K562 (cell line): ENCODE data around the gene PHF21A. TPM values are rescaled to one million over a fixed set of nuclear protein-coding genes. Genes with fewer than 3 reads are reported as not detected.

Experiments used
- ATAC-seq: fragments of 200-7000 bp; cut with Tn5 transposase; 3 replicates; pipeline ENCODE4 v1.9.1; 2020; ENCODE audit warnings: moderate library complexity
- BruUV-seq: library from RNA; stranded (reverse); fragments of 400-500 nt; replicated peaks from 2 replicates; lab custom pipeline; 2021; lab: Mats Ljungman, UMichigan
- CTCF ChIA-PET: fragments of 300-600 bp; formaldehyde crosslinking; extraction: SDS; loops from one replicate; lab custom pipeline; 2021; ENCODE audit warnings: low intra/inter-chr PET ratio; lab: Yijun Ruan, JAX
- POLR2A ChIA-PET: fragments of 300-600, 350-650 bp; sonication (Branson Sonifier 250); formaldehyde crosslinking; extraction: SDS; loops from one replicate; lab custom pipeline; 2021; ENCODE audit warnings: antibody characterized with exemption, inconsistent platforms; lab: Yijun Ruan, JAX
- DNase-seq, 4 experiments: peaks; one replicate each; pipeline versions ENCODE4 v3.0.0 to v3.0.0-alpha.2; 2011 to 2018; ENCODE audit warnings: low spot score in 3 of 4, mixed read lengths in 3 of 4; ENCODE audit errors: extremely low read depth in 1 of 4
- FAIRE-seq: peaks from 2 replicates; lab custom pipeline; 2011; peaks lifted over from hg19 to GRCh38; lab: Jason Lieb, UNC
- H2AFZ ChIP-seq: 2 replicates; pipeline ENCODE4 v1.6.0; 2011; ENCODE audit warnings: low read depth, low read length, control low read depth, inconsistent platforms
- H3K27ac ChIP-seq: fragments of 200-600 bp; 3 replicates; pipeline ENCODE4 v1.8.0; 2011; ENCODE audit warnings: low read depth, mild to moderate bottlenecking, control low read depth, inconsistent platforms, low read length, moderate library complexity, mixed read lengths; ENCODE audit errors: extremely low read depth
- H3K27me3 ChIP-seq, 2 experiments: fragments of 300-600 bp in 1 of 2; 2 replicates in 1 of 2; 3 replicates in 1 of 2; pipeline versions ENCODE4 v1.6.0 to v1.8.0; 2011; ENCODE audit warnings: inconsistent platforms in 2 of 2, low read length in 2 of 2, mild to moderate bottlenecking in 1 of 2, mixed read lengths in 1 of 2, moderate library complexity in 1 of 2; ENCODE audit not compliant: control insufficient read depth in 2 of 2, insufficient read depth in 2 of 2
- H3K36me3 ChIP-seq: fragments of 300-600 bp; 3 replicates; pipeline ENCODE4 v1.8.0; 2011; ENCODE audit warnings: mild to moderate bottlenecking, low read length, inconsistent platforms; ENCODE audit not compliant: control insufficient read depth, insufficient read depth
- H3K4me1 ChIP-seq, 2 experiments: fragments of 200-600 bp in 1 of 2; replicated peaks in 1 of 2; 2 replicates in 1 of 2; 3 replicates in 1 of 2; pipeline versions ENCODE4 v1.5.1 to v1.8.0; 2011; ENCODE audit warnings: inconsistent platforms in 2 of 2, low read length in 2 of 2, mild to moderate bottlenecking in 1 of 2, mixed read lengths in 1 of 2, moderate library complexity in 1 of 2; ENCODE audit not compliant: control insufficient read depth in 2 of 2, insufficient read depth in 2 of 2
- H3K4me2 ChIP-seq: 2 replicates; pipeline ENCODE4 v1.6.1; 2011; ENCODE audit warnings: low read length, control low read depth, inconsistent platforms, mixed read lengths; ENCODE audit not compliant: insufficient read depth
- H3K4me3 ChIP-seq: fragments of 200-600 bp; sonication (generic), shearing (Covaris generic); 2 replicates; pipeline ENCODE4 v1.5.1; 2016; ENCODE audit warnings: control low read depth, inconsistent platforms
- H3K79me2 ChIP-seq: fragments of 200-600 bp; 3 replicates; pipeline ENCODE4 v1.8.0; 2011; ENCODE audit warnings: low read length, inconsistent platforms; ENCODE audit not compliant: control insufficient read depth, insufficient read depth
- H3K9ac ChIP-seq, 2 experiments: 2 replicates each; pipeline versions ENCODE4 v1.6.0 to v1.6.1; 2011; ENCODE audit warnings: low read depth in 2 of 2, low read length in 2 of 2, control low read depth in 1 of 2, inconsistent platforms in 1 of 2, mild to moderate bottlenecking in 1 of 2, mixed read lengths in 1 of 2; ENCODE audit not compliant: insufficient read depth in 1 of 2
- H3K9me1 ChIP-seq: one replicate; pipeline ENCODE4 v1.6.0; 2011; ENCODE audit warnings: inconsistent platforms, mild to moderate bottlenecking, low read length, moderate library complexity; ENCODE audit not compliant: control insufficient read depth, insufficient read depth
- H3K9me3 ChIP-seq: replicated peaks from 2 replicates; pipeline ENCODE4 v1.5.1; 2011; ENCODE audit warnings: low read depth, low read length, inconsistent platforms; ENCODE audit not compliant: control insufficient read depth, insufficient read depth
- H4K20me1 ChIP-seq: replicated peaks from 2 replicates; pipeline ENCODE4 v1.6.1; 2011; ENCODE audit warnings: low read length, inconsistent platforms, mixed read lengths; ENCODE audit not compliant: control insufficient read depth, insufficient read depth
- CSDE1 ChIP-seq, 2 experiments: fragments of 450-650 bp; IDR thresholded peaks; 2 replicates each; pipeline ENCODE4 v1.6.1; 2016; ENCODE audit warnings: mild to moderate bottlenecking in 1 of 2
- CTCF ChIP-seq, 3 experiments: IDR thresholded peaks in 2 of 3; conservative IDR thresholded peaks in 1 of 3; 2 replicates each; pipeline ENCODE4 v1.5.1; 2011 to 2012; ENCODE audit warnings: low read length in 3 of 3, mild to moderate bottlenecking in 3 of 3, control low read depth in 2 of 3, improper control_type of control experiment in 1 of 3, inconsistent platforms in 1 of 3, low read depth in 1 of 3, mixed read lengths in 1 of 3, moderate library complexity in 1 of 3; ENCODE audit not compliant: insufficient read depth in 2 of 3
- GATAD2A ChIP-seq: fragments of 450-650 bp; IDR thresholded peaks from 2 replicates; pipeline ENCODE4 v1.6.1; 2017
- NEUROD1 ChIP-seq: fragments of 150-350 bp; IDR thresholded peaks from 2 replicates; pipeline ENCODE4 v1.6.1; 2014; ENCODE audit warnings: borderline replicate concordance, low read length, low read depth; ENCODE audit not compliant: partially characterized antibody
- RFX7 ChIP-seq: fragments of 250-450 bp; sonication (Bioruptor Pico); IDR thresholded peaks from 2 replicates; pipeline ENCODE4 v1.5.1; 2021; ENCODE audit warnings: mild to moderate bottlenecking
- TEAD1 ChIP-seq, 2 experiments: fragments of 450-650 bp in 1 of 2; sonication (generic) in 1 of 2; formaldehyde crosslinking; IDR thresholded peaks; 2 replicates each; pipeline versions ENCODE4 v1.4.0 to v1.8.0; 2020 to 2022; ENCODE audit warnings: mild to moderate bottlenecking in 2 of 2, missing genetic modification reagents in 1 of 2
- ZNF253 ChIP-seq: fragments of 250-450 bp; sonication (Bioruptor Pico); conservative IDR thresholded peaks from 2 replicates; pipeline ENCODE4 v1.6.1; 2021; ENCODE audit warnings: mild to moderate bottlenecking
- whole genome bisulfite sequencing: fragments of 100-300 bp; shearing (Covaris generic); methylation state at CpG from one replicate; pipeline ENCODE4 v1.1.6; 2016; ENCODE audit warnings: low coverage, mixed read lengths; ENCODE audit not compliant: insufficient coverage; ENCODE audit errors: missing lambda C conversion rate; 5-methylcytosine and 5-hydroxymethylcytosine counted together
- in situ Hi-C: fragments of 300-500 bp; cut with MboI; formaldehyde crosslinking; loops from 4 replicates; pipeline ENCODE4 v1.15.0; 2018; ENCODE audit warnings: inconsistent platforms, mixed read lengths
- intact Hi-C: fragments of 100-400 bp; cut with micrococcal nuclease; formaldehyde crosslinking; loops from 2 replicates; pipeline ENCODE4 v1.14.2; 2022
- polyA plus RNA-seq, 8 experiments: library from polyadenylated mRNA; depleted of rRNA in 4 of 8; stranded (reverse) in 5 of 8; unstranded in 3 of 8; fragments of >200 nt; fragmentation: Nextera tagmentation in 2 of 8; fragmentation: Illumina TruSeq in 1 of 8; extraction: Ambion mirVana in 2 of 8; extraction: Trizol in 1 of 8; gene quantifications; 2 replicates each; pipeline versions ENCODE4 v1.2.1 to v1.2.3, GENCODE V29; 2011 to 2014; ENCODE audit warnings: inconsistent platforms in 1 of 8, missing spikeins in 1 of 8
- total RNA-seq, 7 experiments: library from RNA; depleted of rRNA in 6 of 7; stranded (reverse); fragments of >200 nt in 6 of 7; fragmentation: Illumina TruSeq in 2 of 7; extraction: Trizol in 2 of 7; gene quantifications; 2 replicates each; pipeline versions ENCODE4 v1.2.1 to v1.2.3, GENCODE V29; 2011 to 2021; ENCODE audit warnings: low replicate concordance in 1 of 7
- TF ChIP-seq, protein P1 (sequence below): fragments of 250-450 bp; sonication (Bioruptor Pico); IDR thresholded peaks from 2 replicates; pipeline ENCODE4 v1.8.0; 2021; ENCODE audit warnings: borderline replicate concordance, mild to moderate bottlenecking, moderate library complexity; ENCODE audit not compliant: poor library complexity, severe bottlenecking
- TF ChIP-seq, protein P2 (sequence below): fragments of 250-450 bp; sonication (Bioruptor Pico); IDR thresholded peaks from 2 replicates; pipeline ENCODE4 v1.4.0; 2020; ENCODE audit warnings: mild to moderate bottlenecking, moderate library complexity

PHF21A gene
- total and polyA plus RNA-seq, 9 of the 15 experiments (the other 6 are each of a cell fraction or from before 2014, with no cell fraction given) = 1.5 to 32.4 (median 10.7) TPM

GRCh38 chr11:46141597-46141996, 20.3 kb upstream of the PHF21A start (continued):
- TF ChIP-seq RFX7 (CRISPR knock-in tag) (no peak), ZNF253 (CRISPR knock-in tag) (no peak), GATAD2A (no peak), CSDE1 (IDR thresholded peaks at IDR 0.05) (no peak)
- TF ChIP-seq, protein P1, sequence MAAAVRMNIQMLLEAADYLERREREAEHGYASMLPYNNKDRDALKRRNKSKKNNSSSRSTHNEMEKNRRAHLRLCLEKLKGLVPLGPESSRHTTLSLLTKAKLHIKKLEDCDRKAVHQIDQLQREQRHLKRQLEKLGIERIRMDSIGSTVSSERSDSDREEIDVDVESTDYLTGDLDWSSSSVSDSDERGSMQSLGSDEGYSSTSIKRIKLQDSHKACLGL = no peak

- ChIA-PET POLR2A (interaction anchor here (0.6 to 1.3 kb wide), 3 partner anchors 21 to 31 kb away, joined by 3 to 5 read pairs (median 4); no protein-coding TSS in a partner anchor), CTCF (no interaction called here)
- WGBS = 81% methylated on average over 3 of the region's 3 CpGs
- Histone ChIP-seq H4K20me1 (no peaks in the 10 kb centered on the region), H2AFZ (no peak overlapping the region; the same call in 1 of the 2 replicates), H3K9me1 (no peaks in the 10 kb centered on the region), H3K27me3 (no peaks in the 10 kb centered on the region), H3K4me2 (no peak overlapping the region), H3K9ac (no peak overlapping the region), H3K9me3 (no peaks in the 10 kb centered on the region), H3K4me1 (no peaks in the 10 kb centered on the region; a peak in 1 of 5 replicates), H3K36me3 (no peaks in the 10 kb centered on the region), H3K4me3 (no peak overlapping the region), H3K79me2 (no peaks in the 10 kb centered on the region), H3K27ac (no peak overlapping the region)
- BruUV-seq = no TSS peak
- in situ Hi-C loops = no loop called here
- DNase-seq = no peak
- intact Hi-C loops = no loop called here
- no peak for ATAC-seq
- TF ChIP-seq NEUROD1 (no peak), CTCF (IDR thresholded peaks at IDR 0.05 in 2 of 3, conservative IDR thresholded peaks at IDR 0.05 in 1 of 3; ENCODE audit: insufficient read depth in 2 of 3, low read depth in 1 of 3, low read length in 3 of 3) (0 out of 6 replicates have a peak, but pooled peaks of 1 of the 3 experiments have one; percentile 1), TEAD1 (CRISPR knock-in tag; IDR thresholded peaks at IDR 0.05) (no peak)
- TF ChIP-seq, protein P2, sequence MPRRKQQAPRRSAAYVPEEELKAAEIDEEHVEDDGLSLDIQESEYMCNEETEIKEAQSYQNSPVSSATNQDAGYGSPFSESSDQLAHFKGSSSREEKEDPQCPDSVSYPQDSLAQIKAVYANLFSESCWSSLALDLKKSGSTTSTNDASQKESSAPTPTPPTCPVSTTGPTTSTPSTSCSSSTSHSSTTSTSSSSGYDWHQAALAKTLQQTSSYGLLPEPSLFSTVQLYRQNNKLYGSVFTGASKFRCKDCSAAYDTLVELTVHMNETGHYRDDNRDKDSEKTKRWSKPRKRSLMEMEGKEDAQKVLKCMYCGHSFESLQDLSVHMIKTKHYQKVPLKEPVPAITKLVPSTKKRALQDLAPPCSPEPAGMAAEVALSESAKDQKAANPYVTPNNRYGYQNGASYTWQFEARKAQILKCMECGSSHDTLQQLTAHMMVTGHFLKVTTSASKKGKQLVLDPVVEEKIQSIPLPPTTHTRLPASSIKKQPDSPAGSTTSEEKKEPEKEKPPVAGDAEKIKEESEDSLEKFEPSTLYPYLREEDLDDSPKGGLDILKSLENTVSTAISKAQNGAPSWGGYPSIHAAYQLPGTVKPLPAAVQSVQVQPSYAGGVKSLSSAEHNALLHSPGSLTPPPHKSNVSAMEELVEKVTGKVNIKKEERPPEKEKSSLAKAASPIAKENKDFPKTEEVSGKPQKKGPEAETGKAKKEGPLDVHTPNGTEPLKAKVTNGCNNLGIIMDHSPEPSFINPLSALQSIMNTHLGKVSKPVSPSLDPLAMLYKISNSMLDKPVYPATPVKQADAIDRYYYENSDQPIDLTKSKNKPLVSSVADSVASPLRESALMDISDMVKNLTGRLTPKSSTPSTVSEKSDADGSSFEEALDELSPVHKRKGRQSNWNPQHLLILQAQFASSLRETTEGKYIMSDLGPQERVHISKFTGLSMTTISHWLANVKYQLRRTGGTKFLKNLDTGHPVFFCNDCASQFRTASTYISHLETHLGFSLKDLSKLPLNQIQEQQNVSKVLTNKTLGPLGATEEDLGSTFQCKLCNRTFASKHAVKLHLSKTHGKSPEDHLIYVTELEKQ = no peak
- TF ChIP-seq, all 486 proteins: peak for 1
- peak; percentile 65 for FAIRE-seq
Observed at GRCh38 chr11:46134540-46134939, 13.3 kb upstream of the PHF21A start.
